IgD-negative memory B cell (primary cell): ENCODE data around the gene FLNC. TPM values are rescaled to one million over a fixed set of nuclear protein-coding genes. Genes with fewer than 3 reads are reported as not detected.

Experiments used
- H3K27ac Mint-ChIP-seq, 3 donors: one replicate each; pipeline ENCODE4 v1.8.0; 2020 to 2022; ENCODE audit warnings: mild to moderate bottlenecking in 3 of 3, mixed read lengths in 3 of 3, moderate library complexity in 1 of 3
- H3K27me3 Mint-ChIP-seq: one replicate; pipeline ENCODE4 v1.8.0; 2021; ENCODE audit warnings: mixed read lengths
- H3K36me3 Mint-ChIP-seq: one replicate; pipeline ENCODE4 v1.8.0; 2020; ENCODE audit warnings: mild to moderate bottlenecking, mixed read lengths
- H3K4me1 Mint-ChIP-seq, 3 donors: one replicate each; pipeline ENCODE4 v1.8.0; 2020 to 2022; ENCODE audit warnings: mixed read lengths in 3 of 3, mild to moderate bottlenecking in 1 of 3
- H3K4me3 Mint-ChIP-seq, 4 donors: one replicate each; pipeline ENCODE4 v1.8.0; 2020 to 2022; ENCODE audit warnings: mild to moderate bottlenecking in 4 of 4, mixed read lengths in 4 of 4, moderate library complexity in 3 of 4
- H3K9me3 Mint-ChIP-seq, 3 donors: one replicate each; pipeline ENCODE4 v1.8.0; 2020 to 2021; ENCODE audit warnings: mixed read lengths in 3 of 3, mild to moderate bottlenecking in 1 of 3
- polyA plus RNA-seq: library from polyadenylated mRNA; unstranded; fragments of 300-500 nt; fragmentation: Illumina TruSeq; gene quantifications from one replicate; pipeline ENCODE4 v1.2.3, GENCODE V29; 2021

Gene FLNC, protein sequence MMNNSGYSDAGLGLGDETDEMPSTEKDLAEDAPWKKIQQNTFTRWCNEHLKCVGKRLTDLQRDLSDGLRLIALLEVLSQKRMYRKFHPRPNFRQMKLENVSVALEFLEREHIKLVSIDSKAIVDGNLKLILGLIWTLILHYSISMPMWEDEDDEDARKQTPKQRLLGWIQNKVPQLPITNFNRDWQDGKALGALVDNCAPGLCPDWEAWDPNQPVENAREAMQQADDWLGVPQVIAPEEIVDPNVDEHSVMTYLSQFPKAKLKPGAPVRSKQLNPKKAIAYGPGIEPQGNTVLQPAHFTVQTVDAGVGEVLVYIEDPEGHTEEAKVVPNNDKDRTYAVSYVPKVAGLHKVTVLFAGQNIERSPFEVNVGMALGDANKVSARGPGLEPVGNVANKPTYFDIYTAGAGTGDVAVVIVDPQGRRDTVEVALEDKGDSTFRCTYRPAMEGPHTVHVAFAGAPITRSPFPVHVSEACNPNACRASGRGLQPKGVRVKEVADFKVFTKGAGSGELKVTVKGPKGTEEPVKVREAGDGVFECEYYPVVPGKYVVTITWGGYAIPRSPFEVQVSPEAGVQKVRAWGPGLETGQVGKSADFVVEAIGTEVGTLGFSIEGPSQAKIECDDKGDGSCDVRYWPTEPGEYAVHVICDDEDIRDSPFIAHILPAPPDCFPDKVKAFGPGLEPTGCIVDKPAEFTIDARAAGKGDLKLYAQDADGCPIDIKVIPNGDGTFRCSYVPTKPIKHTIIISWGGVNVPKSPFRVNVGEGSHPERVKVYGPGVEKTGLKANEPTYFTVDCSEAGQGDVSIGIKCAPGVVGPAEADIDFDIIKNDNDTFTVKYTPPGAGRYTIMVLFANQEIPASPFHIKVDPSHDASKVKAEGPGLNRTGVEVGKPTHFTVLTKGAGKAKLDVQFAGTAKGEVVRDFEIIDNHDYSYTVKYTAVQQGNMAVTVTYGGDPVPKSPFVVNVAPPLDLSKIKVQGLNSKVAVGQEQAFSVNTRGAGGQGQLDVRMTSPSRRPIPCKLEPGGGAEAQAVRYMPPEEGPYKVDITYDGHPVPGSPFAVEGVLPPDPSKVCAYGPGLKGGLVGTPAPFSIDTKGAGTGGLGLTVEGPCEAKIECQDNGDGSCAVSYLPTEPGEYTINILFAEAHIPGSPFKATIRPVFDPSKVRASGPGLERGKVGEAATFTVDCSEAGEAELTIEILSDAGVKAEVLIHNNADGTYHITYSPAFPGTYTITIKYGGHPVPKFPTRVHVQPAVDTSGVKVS (N-terminal part only)
- not detected for polyA plus RNA-seq

DNA sequence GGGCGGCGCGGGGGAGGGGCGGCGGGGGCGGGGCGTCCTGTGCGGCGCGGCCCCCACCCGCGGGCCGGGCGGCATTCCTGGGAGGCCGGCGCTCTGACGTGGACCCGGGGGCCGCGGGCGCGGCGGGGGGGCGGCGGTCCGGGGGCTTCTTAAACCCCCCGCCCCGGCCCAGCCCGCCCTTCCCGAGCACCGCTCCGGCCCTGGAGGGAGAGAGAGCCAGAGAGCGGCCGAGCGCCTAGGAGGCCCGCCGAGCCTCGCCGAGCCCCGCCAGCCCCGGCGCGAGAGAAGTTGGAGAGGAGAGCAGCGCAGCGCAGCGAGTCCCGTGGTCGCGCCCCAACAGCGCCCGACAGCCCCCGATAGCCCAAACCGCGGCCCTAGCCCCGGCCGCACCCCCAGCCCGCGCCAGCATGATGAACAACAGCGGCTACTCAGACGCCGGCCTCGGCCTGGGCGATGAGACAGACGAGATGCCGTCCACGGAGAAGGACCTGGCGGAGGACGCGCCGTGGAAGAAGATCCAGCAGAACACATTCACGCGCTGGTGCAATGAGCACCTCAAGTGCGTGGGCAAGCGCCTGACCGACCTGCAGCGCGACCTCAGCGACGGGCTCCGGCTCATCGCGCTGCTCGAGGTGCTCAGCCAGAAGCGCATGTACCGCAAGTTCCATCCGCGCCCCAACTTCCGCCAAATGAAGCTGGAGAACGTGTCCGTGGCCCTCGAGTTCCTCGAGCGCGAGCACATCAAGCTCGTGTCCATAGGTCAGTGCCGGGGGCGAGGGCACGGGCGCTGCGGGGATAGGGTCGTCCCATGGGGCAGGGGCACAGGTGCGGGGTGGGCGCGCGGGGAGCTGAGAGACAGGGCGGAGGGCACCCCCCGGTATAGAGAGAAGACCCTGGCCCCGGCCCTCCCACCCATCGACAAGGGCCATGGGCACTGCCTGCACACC, at the start of gene FLNC:
Gene FLNC (plus strand): TSS at position 176 of the 947 bp plus-strand sequence. CDS start 232 bp downstream, at position 408.
- Mint-ChIP-seq H3K4me1 (peaks cover 6 to 13% (median 8%) of the 10 kb centered on the region in 3 donors), H3K27me3 (peaks cover 46% of the 10 kb centered on the region)

DNA sequence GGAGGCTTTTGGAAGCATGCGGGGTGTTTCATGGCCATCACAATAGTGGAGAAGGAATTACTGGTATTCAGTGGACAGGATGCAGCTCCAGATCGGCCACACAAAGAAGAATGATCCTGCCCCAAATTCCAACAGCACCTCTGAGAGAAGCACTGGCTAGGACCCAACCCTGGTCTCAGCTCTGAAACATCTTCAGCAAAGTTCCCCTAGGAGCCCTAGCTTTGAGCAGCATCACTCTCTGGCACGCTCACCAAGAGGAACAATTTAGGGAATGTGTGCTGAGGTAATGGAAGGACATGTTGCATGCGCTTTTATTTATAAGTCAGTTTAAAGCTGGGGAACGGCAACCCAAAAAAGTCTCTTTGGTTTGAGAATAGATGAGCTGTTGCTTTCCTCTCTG, 49.1 kb upstream of the FLNC start:
- H3K27me3 Mint-ChIP-seq: peaks cover 1% of the 10 kb centered on the region
- no peaks in the 10 kb centered on the region for H3K4me1 Mint-ChIP-seq
- peaks cover 0 to 20% (median 9%) of the 10 kb centered on the region in 3 donors for H3K9me3 Mint-ChIP-seq
- H3K4me3 Mint-ChIP-seq: no peak overlapping the region
- peaks cover 3% of the 10 kb centered on the region for H3K36me3 Mint-ChIP-seq
- H3K27ac Mint-ChIP-seq: no peak overlapping the region

More for the DNA sequence above, at the start of gene FLNC:
- Mint-ChIP-seq H3K4me3 (peak within 1 kb of the TSS; percentile 72 to 91 (median 84)), H3K27ac (peak within 1 kb of the TSS in 1 of 3 donors; percentile 23), H3K9me3 (peaks cover 0 to 3% (median 0%) of the 10 kb centered on the region in 3 donors), H3K36me3 (no peaks in the 10 kb centered on the region)

DNA sequence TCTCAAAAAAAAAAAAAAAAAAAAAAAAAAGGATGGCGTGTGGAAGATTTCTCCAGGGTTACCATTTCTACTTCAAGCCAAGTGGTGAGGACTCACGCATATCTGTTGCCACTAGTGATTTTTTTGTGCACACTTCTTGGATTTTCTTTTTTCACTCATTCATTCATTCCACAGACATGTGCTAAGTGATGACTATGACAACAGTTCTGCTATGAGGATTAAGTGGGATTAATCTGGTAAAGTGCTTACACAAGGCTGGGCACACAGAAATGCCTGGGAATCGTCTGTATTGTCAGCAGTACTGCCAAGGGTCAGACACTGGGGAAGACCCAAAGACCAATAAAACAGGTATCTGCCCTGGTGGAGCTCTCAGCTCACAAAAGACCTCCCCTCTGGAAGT, 48.4 kb upstream of the FLNC start:
- Mint-ChIP-seq H3K4me3 (no peak overlapping the region), H3K27ac (no peak overlapping the region), H3K9me3 (peaks cover 0 to 14% (median 9%) of the 10 kb centered on the region in 3 donors), H3K27me3 (peaks cover 1% of the 10 kb centered on the region), H3K36me3 (no peaks in the 10 kb centered on the region), H3K4me1 (no peaks in the 10 kb centered on the region)

DNA sequence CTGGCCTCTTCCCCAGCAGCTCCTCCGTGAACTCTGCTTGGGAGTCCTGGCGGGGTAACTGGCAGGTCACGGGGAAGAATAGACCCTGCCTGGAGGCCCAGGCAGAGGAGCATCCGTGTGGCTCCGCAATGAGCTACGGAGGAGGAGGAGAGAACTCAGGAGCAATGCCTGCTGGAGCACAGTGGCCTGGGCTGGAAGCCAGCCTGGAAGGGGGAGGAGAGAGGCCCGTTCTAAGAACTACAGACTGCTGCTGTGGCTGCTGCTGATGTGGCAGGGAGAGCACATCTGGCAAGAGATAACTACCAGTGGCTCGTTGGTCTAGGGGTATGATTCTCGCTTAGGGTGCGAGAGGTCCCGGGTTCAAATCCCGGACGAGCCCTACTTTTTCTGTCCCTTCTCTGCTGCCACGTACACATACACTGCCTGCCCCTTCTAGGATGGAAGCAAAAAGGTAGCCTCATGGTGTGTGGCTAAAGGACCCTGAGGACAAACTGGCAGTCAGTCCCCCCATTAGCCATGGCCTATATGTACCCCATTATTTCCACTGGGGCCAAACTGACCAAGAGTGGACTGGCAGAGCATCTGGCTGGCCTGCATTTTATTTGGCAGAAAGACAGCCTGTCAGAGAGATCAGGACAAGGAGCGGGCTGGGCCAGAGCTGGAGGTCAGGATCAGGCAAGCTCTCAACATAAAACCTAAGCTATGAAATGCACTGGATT, 46.9 kb upstream of the FLNC start:
- Mint-ChIP-seq H3K27ac (peak overlapping the region in 1 of 3 donors; percentile 31), H3K36me3 (no peaks in the 10 kb centered on the region), H3K4me3 (no peak overlapping the region), H3K4me1 (no peaks in the 10 kb centered on the region), H3K9me3 (peaks cover 0 to 2% (median 0%) of the 10 kb centered on the region in 3 donors), H3K27me3 (peaks cover 1% of the 10 kb centered on the region)

DNA sequence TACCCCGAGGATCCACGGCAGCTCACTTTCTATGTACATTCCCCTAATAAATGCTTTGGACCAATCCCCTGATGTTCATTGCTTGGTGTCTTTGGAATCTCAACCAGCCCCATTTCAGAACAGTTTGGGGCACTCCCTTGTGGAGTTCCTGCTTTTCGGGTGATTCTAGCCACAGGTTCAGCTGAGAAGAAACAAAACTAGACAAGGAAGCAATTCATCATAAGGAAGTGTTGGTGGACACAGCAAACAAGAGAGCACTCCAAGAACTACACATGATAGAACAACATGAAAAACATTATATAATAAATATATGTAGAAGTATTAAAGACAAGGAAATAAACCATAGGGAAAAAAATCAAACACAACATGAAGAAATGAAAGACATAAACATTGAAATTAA, 44.5 kb upstream of the FLNC start:
- Mint-ChIP-seq H3K4me3 (no peak overlapping the region), H3K4me1 (peaks cover 0 to 11% (median 4%) of the 10 kb centered on the region in 3 donors), H3K9me3 (no peaks in the 10 kb centered on the region), H3K27ac (peak overlapping the region in 1 of 3 donors; percentile 32), H3K36me3 (no peaks in the 10 kb centered on the region), H3K27me3 (peaks cover 3% of the 10 kb centered on the region)

DNA sequence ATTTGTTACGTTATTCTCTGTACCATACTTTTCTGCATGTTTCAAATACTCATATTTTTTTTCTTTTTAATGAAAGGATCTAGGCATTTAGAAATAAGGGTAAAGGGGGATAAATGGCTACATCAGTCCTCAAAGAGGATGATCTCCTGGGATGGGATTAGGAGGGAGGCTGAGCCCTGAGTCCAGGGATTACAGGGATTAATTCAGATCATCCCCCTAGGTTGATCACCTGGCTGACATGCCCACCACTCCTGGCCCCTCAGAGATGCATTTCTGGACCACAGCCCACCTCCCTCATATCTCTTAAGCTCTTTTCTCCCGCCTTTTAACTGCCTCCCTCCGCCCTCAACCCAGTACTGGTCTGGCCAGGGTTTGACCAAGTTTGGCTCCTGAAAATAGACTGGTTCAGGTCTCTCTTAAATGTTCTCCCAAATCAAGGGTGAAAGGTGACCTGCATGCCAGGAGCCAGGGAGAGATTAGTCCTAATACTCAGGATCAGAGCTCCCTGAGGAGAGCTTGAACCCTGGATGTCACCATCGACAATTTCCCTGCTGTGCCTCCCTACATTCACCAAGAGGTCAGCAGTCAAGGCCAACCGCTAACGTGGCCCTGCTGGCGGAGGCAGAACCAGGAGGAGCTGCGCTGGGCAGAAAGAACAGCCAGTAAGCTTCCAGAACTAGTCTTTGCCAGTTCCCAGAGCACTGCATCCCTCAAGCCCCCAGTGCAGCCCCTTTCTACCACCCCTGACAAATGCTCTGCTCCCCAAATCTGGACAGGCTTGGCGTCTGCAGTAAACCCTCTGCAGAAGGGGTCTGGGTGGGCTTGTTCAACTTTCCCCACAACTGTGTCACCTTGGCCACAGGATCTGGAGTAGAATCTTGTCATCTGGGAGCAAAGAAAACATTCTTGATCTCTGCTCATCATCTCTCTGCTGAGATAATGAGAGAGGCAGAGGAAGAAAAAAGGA, 41.5 kb upstream of the FLNC start:
- H3K4me3 Mint-ChIP-seq: peak overlapping the region in 1 of 4 donors; percentile 97
- H3K4me1 Mint-ChIP-seq: peaks cover 3 to 11% (median 4%) of the 10 kb centered on the region in 3 donors
- H3K9me3 Mint-ChIP-seq: no peaks in the 10 kb centered on the region
- peaks cover 3% of the 10 kb centered on the region for H3K27me3 Mint-ChIP-seq
- H3K27ac Mint-ChIP-seq: no peak overlapping the region
- H3K36me3 Mint-ChIP-seq: no peaks in the 10 kb centered on the region

DNA sequence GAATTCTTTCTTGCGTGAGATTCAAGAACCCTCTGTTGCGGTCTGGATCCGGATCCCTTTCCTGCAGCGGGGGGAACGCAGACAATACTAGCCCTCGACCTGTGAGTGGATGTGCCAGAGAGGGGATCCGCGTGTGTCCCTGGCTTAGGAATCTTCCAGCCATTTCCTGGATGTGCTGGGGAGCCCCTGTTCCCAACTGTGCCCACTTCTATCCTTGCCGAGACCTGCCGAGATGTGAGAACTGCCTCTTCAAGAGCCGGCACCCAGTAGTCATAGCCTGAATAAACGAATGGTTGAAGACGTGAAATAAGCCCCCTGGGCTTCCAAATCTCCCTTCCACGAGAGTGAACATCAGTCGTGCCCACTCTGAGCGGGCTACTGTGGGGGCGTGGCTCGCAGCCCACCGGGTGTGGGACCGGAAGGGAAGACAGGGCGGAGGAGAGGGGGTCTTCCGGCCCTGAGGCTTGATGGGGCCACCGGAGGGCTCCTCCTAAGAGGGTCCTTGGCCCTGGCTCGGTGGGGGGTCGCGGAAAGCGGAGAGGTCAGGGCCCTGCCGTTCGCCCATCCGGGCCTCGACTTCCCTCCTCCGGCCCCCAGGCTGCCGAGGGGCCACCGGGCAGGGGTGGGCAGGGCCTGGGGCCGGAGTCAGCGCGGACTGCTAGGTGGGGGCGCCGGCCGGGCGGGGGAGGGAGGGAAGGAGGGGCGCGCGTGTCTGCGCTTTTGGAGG, 39.7 kb upstream of the FLNC start:
- Mint-ChIP-seq H3K4me1 (peaks cover 4 to 11% (median 6%) of the 10 kb centered on the region in 3 donors), H3K27me3 (peaks cover 3% of the 10 kb centered on the region), H3K9me3 (no peaks in the 10 kb centered on the region), H3K36me3 (peaks cover 1% of the 10 kb centered on the region), H3K27ac (peak overlapping the region in 1 of 3 donors; percentile 59), H3K4me3 (peak overlapping the region; percentile 86 to 97 (median 92))

DNA sequence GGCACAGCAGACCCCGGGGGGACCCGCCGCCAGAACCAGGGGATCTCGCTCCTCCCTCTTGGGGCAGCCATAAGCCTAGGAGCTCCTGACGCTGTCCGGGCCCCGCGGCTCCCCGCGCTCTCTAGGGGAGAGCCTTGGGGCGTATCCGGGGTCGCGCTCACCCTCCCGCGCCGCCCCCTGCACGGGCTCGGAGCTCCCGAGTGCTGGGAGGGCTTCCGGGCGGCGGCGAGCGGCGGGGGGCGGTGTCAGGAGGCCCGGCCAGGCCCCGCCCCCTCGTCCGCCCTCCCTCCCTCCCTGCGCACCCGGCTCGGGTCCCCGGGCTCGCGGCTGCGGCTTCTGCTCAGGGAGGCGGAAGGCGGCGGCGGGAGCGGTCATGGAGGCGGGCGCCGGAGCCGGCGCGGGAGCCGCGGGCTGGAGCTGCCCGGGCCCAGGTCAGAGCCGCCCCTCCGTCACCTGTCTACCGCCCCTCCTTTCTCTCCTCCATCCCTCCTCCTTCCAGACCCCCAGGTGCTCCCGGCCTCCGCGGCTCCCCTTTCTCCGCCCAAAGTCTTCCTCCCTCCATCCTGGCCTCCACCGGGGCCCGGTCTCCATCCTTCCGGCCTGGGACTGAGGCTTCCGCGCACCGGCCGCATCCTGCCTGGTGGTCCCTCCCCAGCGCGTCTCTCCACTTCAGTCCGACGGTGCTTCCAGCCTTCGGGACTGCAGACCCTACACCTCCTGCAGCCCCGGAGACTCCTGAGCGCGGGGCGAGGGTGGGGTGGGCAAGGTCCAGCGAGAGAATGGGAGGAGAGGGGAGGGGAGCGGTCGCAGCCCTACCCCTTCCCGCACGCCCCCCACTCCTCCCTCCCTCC, 38.9 kb upstream of the FLNC start, which contains the start of gene CCDC136:
Gene CCDC136 (plus strand): TSS at position 848 of the 851 bp plus-strand sequence. CDS start 444 bp downstream, outside the sequence.
- Mint-ChIP-seq H3K4me3 (peak within 1 kb of the TSS; percentile 82 to 97 (median 87)), H3K27me3 (peaks cover 3% of the 10 kb centered on the region)

DNA sequence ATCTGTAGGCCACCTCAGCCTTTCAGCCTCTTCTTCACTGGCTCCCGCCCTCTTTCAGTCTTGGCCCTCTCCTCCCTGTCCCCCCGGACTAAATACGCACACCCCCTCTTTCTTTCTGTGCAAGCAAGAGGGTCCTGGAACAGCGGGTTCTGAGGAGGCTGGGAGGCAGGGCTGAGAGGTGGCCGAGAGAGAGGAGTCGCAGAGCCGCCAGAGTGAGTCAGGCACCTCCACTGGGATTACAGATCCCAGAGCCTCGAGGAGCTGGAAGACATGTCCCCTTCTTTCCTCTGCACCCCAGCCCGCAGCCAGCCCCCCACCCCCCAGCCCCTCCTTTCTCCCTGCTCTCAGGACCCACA, 38.3 kb upstream of the FLNC start:
- Mint-ChIP-seq H3K36me3 (peaks cover 2% of the 10 kb centered on the region), H3K4me3 (peak overlapping the region; percentile 69 to 90 (median 83)), H3K27me3 (peaks cover 3% of the 10 kb centered on the region), H3K9me3 (no peaks in the 10 kb centered on the region), H3K27ac (no peak overlapping the region), H3K4me1 (peaks cover 4 to 11% (median 6%) of the 10 kb centered on the region in 3 donors)

More for the DNA sequence above, 38.9 kb upstream of the FLNC start, which contains the start of gene CCDC136:
- Mint-ChIP-seq H3K9me3 (no peaks in the 10 kb centered on the region), H3K4me1 (peaks cover 4 to 11% (median 6%) of the 10 kb centered on the region in 3 donors), H3K36me3 (peaks cover 2% of the 10 kb centered on the region), H3K27ac (no peak within 1 kb of the TSS)

DNA sequence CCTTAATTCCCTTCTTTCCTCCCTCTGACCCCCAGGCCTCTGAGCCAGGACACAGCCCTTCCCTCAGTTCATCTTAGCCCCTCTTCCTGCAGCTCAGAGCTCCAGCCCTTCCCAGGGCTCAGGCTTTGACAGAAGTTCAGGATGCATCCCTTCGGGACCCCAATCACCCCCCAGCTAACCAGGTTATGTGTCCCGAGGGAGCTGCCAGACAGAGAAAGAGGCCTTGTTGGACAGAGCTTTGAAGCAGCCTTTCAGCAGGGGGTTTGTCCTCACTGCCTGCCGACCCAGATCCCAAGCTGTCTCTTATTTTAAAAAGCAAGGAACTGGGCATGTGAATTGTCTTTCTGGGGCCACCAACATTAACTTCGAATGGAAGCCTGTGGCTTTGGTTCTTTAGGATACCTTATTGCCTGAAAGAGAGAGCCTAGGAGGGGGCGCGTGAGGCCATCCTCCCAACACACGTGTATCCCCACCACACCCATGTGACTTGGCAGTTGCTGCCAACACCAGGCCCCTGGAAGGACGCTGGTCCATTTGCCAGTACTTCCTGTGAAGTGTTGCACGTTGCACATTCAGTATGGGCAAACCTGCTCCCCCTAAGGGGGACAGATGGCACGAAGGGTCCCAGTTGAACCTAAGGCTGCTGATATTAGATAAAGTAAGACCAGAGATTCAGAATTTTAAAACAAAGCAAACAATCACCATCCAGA, 37.6 kb upstream of the FLNC start:
- peaks cover 3% of the 10 kb centered on the region for H3K27me3 Mint-ChIP-seq
- H3K36me3 Mint-ChIP-seq: peaks cover 2% of the 10 kb centered on the region
- peaks cover 6 to 11% (median 7%) of the 10 kb centered on the region in 3 donors for H3K4me1 Mint-ChIP-seq
- peak overlapping the region; percentile 1 to 90 (median 67) for H3K4me3 Mint-ChIP-seq
- no peak overlapping the region for H3K27ac Mint-ChIP-seq
- H3K9me3 Mint-ChIP-seq: no peaks in the 10 kb centered on the region
